CD4-positive, alpha-beta T cell treated with Interleukin-15 for 4 hours (primary cell): ENCODE results near the gene MGAT1.

Source experiments
- DNase-seq: peaks from one replicate; pipeline ENCODE4 v3.0.0-alpha.2; 2020; ENCODE audit warnings: low spot score

The MGAT1 gene

DNA sequence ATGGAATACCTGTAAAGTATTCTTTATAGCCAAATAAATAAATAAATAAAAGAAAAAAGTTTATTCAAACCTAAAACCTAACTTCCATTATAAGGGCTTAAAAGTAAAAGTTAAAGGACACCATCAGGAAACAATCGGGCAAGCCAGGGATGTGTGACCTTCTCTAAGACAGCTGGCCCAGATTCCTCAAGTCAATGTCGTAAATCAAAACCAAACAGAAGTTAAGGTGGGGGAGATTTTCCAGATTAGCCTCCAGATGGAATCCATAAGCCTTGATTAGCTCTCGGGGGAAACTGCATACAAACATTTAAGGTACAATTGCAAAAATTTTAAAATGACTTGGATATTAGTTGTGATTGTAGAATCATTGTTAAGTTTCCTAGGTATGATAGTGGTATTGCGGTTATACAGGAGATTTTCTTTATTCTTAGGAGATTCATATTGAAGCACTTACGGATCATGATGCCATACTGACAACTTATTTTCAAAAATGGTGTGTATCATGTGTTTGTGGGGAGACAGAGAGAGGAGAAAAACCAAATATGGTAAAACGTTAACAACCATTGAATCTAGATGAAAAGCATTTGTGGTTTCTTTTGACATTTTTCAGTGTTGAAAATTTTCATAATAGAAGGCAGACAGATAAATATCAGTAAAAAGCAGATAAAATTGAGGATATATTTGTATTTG is 21.5 kb upstream of the MGAT1 start:
- no peak for DNase-seq

DNA sequence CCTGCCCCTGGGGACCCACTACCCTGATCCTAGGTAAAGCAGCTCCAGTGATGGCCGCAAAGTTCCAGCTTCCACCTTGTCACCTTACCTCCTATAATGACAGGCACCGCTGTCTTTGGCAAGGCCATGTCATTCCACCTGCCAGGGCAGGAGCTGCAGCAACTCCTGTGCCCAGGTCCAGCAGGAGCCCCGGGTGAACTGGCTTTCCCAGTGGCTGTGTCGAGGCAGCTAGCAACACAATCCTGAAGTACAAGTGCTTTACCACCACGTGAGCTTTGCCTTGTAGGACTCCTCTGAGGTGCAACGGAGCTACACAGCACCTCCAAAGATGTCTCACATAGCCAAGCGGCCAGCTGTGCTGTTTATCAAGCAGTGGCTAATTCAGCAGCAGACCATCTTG is 20.7 kb upstream of the MGAT1 start:
- no peak for DNase-seq

DNA sequence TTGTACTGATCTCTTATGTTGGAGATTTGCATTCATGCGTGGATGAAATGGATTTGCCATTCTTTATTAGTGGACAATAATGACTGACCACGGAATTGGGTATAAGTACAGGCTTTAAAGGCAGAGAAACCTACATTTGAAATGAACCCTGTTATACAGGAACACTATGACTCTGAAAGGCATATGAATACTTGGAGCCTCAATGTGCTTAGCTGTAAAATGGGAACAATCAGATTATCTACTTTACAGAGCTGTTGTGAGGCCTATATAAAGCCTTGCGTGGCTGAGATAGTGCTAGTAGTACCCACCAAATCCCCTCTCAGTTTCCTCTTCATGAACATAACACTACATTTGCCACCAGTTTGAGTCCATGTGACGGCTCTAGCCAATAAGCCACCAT is 18.9 kb upstream of the MGAT1 start:
- DNase-seq, result no peak

DNA sequence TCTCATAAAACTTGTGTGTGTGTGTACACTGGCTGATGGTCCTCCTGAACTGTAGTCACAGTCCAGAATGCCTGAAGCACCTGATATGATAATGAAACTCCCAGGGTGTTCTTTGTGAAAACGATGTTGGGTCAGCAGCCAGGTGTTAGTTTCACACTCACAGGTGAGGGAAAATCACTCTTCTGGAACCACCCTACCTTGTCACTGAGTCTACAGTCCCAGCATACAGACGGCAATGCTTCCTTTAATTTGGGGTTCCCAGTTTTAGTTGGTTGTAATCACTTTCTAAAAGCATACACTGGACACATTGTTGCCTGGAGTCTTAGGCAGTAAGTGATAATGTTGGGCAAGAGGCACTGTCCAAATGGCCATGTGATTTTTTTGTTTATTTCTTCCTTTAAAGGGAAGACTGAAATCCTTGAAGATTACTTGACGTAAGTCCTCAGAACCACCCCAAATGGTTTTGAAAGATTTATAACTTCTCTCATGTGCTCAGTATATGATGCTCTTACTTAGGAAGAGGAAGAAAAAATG is 18.2 kb upstream of the MGAT1 start:
- DNase-seq, result no peak

DNA sequence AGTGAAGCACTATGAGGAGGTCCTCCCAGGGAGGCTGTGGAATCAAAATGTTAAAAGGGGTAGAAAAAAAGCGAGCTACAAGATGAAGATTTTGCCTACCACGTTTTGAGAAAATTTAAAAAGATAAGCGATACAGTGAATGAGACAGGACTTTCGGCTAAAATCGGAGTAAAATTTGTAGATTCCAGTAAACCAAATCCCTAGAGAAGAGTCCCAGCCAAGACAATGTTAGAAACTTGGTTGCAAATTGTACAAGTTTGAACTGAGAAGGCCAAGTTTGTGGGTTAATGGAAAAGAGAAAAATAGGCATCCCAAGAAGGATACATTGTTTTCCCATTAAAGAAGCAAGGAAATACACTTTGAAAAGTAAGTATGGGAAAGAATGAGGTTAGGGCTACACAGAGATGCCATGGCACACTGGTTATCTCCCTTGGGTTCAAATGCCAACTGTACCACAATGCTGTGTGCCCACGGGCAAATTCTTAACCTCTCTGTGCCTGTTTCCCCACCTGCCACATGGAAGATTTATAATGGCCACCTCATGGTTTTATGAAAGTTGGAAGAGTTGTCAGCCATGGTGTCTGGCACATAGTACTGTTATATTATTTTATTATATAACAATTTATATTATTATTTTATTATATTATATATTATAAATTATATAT is 16.2 kb upstream of the MGAT1 start:
- no peak for DNase-seq

DNA sequence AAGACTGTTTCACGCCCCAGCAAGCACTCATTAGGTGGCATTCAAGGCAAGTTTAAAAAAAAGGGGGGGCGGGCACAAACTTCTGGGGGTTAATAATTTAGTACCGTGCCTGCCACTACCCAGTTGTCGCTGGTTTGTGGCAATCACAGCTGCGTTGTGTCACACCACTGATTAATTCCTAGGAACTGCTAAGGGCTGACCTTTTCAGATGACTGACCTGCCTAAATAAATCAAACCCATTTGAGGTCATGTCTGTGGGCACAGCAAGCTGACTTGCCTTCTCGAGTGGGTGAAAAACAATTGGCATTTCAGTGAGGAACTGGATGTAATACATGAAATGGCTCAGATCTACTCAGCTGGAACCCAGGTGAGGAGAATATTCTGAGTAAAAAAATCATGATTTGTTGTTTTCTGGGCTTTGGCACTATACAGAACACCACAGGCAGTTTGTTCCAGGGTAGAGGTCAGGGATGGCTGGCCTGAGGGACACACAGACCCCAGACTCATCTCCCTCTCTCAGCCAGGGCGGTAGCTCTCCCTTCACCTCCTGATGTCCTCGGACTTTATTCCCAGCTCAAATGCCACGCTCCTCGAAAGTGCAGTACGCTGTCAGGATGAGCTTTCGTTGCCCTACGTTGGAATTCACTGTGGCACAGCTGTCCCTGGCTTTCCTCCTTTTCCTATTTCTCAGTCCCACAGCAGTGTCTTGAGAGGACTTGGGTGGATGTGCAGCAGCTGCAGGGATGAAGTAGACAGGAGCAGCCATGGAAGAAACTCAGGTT is 15.5 kb upstream of the MGAT1 start:
- no peak for DNase-seq

DNA sequence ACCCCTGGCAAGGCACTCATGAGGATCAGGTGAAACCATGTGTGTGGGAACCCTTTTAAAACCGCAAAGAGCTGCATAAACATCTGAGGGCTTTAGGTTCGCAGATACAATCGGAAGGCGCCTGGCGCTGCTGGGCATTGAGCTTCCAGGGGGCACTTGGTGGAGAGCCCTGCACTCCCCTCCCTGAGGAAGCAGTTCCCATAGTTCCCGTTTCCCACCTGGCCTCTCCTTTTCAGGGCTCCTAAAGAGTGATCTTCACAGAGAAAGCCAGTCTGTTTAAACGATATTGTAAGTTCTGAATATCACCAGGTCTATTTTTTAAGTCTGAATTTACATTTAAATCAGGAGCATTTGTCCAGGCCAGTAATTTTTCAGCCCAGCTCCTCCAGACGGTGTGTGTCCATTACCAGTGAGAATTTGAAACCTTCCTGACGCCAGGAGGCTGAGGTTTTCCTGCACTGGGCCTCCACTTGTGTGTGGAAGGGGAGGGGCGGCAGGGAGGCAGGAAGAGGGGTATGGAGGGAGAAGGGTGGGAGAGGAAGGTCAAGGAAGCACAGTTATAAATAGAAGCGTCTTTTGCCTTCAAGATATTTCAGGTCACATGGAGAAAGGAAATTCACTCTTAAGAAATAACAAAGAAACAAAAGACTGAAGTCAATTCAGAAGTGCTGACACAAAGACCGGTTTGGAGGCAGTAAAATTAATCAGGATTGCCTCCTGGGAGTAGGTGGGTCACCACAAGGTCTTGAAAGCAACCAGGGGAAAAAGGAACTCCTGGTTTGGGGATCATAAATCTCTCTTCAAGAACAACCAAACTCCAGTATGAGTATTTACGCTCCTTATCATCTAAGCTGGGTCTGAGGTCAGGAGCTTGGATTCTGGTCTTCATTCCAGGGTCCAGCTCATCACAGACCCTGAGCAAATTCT is 14.3 kb upstream of the MGAT1 start:
- no peak for DNase-seq

DNA sequence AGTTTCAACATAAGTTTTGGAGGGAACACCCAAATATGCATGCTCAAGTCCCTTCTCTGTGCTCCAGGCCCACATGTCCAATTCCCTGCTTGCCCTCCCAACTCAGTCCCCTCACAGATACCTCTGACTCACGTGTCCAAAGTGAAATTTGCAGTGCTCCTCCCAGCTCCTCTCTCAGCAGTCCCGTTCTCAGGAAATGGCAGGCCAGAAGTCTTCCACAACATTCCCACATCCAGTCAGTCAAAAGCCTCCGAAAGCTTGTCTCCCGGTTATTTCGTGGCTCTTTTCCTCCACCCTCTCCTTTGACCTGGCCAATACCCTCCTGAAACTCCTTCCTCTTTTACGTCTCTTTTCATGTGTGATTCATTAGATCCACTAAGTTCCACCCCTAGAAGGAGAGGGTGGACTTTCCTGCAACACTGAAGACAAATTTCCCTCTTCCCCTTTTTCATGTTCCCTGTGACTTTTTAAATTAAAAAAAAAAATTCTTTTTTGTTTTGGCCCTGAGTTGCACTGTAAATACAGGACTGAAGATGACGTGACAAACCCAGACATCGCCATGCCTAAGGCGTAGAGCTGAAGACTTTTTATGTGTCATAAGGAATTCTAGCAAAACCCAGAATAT is 12.8 kb upstream of the MGAT1 start:
- DNase-seq, result no peak

DNA sequence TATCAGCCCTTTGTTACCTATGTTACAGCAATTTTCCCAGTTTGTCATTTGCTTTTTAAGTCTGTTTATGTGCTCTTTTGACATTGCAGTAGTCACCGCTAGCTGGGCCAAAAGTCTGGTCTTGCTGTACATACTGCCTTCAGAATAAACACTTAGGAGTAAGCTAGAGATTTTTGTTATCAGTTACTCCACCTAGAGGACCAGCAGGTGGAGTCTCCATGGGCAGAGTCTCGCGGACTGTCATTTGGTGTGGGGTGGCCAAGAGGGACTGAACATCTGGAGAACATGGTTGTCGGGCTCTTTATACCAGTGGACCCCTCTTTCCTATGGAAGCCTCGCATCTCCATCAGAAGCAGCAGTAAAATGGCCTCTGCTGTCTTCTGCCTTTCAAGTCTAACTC is 10.8 kb upstream of the MGAT1 start:
- no peak for DNase-seq

DNA sequence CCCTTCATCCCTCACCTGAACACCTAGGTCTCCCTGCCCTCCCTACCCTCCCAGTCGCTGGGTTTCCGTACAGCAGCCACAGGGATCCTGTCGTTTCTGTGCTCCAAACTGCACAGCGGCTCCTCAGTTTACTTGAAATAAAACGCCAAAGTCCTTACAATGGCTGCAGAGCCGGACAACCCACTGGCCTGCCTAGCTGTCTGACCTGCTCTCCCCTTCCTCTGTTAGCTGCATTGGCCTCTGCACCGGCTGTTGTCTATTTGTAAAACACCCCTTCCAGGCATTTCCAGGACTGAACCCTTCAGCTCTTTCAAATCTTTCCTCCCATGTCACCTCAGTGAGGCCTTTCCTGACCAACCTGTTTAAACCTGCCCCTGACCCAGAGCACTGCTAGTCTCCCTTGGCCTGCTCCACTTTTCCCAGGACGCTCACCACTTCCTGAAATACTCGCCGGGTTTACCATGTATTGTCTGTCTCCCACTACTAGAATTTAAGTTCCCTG is 9.1 kb upstream of the MGAT1 start:
- DNase-seq, result no peak

DNA sequence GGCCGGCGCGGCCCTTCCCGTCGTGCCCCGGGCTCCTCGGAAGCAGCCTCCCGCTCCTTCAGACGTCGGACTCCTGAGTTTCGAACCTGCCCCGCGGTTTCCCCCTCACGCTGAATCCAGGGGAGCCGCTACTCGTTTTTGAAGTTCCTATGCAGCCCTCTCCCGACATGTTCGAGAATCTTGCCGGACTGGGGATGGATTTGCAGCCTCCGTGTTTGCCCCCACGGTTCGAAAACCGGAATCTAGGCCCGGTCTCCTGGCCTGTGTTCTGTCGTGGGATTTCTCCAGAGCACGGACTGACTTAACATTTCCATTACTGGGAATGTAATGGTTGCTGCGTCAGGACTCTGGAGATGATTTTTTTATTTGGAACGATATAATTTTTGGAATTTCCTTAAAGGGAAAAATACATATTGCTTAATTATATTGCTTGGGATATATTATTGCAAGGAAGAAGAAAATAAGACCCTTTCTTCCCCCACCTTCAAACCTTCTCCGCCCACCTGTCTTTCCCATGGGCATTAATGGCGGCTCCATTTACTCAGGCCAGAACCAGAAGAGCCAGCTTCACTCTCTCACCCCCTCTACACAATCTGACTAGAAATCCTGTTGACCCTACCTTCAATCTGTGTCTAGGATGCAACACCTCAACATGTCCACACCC is 8.5 kb upstream of the MGAT1 start:
- no peak for DNase-seq

DNA sequence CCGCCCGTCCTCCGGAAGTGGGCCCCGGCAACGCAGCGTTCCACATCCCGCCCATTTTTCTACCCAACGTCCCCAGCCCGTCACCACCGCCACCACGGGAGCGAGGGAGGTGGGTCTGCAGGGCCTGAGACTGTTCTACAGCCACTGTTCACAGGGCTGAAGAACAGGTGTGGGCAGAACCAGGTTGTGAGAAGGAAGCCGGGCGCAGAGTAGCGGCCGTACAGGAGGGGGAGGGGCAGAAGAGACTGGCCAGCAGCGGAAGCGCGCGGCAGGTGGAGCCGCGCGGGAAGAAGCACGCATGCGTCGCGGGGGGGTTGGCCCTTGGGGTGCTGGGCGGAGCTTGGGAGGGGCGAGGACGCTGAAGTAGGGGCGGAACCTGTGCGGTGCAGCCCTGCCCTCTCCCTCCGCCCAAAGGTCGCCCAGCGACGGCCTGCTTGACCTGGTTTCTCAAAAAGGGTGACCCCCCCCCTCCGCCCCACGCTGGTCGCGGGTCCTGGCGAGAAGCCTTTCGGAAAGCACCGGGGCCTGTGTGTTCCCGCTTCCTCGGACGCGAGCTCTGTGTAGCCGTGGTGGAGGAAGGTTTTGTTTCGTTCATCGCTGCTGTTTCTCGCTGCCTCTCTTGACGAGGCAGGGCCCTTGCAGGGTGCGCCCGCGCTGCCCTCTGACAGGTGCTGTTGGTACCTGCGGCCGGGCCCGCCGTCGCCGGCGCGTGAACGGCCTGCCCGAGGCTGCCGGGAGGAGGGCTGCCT is 7.8 kb upstream of the MGAT1 start:
- DNase-seq, result peak; percentile 96

DNA sequence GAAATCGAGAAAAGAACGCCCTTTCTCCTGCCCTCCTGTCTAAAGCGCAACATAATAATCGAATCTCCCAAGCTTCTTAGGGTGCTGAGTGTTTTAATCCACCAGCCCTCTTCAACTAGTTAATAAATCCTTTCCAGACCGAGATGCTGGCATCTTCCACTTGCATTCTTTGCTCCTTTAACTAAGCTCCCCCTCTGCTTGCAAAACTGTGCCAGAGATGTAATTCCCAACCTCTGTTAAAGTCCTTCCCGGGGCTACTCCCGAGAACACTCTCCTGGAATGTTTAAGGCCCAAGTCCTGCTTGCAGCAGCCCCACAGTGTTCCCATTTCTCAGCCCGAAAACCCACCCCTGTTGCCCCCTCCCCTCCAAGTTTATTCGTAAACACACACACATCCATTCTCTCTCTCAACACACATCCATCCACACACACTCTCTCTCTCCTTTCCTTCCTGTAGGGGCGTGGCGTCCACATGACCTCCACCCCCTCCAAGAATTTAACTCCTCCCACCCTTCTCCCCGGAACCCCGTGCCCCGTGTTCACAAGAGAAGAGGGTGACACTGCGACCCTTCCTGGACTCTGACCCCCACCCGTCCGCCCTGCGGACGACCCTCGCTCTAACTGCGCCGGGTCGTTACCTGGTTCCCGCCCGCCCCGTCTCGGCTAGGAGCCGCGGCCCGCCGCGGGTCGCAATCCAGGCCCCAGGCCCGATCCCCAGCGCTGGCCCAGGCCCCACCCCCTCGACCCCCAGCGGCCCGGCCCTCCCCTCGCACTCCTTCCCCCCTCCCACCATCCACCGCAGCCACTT is 7.0 kb upstream of the MGAT1 start:
- peak; percentile 93 for DNase-seq

DNA sequence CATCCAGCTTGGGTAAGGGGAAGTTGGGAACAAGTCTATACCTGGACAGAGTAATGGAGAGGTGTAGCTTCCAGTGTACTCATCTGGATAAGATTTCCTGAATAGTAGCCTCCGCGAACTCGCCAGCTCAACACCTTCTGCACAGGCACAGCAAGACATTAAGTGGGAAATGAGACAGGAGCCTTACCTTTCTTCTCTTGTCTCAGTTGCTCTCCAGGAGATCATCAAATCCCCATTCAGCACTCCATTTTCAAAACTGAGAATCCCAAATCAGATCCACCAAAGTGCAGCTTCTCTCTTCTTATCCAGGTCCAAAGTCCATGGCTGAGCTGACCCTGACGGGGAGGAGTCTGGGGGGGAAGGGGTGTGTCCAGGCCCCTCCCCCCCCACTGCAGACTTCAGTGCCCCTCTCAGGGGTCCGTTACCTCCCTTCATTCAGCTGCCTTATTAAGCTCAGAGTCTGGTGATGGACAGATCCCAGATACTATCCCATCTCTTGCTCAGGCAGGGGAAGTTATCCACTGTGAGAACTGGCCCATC is 5.9 kb upstream of the MGAT1 start:
- DNase-seq, result no peak

DNA sequence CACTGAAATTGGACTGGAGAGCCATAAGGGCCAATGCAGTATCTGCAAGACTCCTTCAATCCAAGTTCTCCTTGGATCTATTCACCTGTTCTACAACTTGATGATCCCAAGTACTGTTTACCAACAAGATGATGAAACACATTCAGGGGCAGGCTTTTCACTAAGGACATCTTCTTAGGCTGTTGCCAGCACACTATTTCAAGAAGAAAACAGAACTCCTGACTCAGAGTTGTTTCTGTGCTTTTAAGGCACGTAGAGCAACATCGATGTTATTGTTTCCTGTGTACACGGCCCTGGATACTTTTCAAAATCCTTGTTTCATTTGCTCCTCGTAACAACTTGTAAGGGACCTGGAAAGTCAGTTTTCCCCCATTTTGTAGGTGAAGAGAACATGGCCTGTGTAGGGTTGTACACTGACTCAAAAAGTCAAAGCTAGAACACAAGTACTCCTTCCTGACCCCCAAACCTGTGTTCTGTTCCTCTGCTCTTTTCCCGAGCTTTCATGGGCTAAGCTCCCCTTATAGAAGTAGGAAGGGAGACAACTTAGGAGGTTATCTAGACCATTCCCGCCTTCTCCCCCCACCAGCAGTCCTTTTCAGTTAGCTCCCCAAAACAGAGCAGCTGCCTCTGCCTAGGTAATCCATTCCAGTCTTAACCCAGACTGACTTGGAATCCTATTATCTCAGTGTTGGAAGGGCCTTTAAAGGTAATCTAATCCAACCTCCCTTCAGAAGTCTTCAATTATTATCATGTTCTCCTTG is 5.2 kb upstream of the MGAT1 start:
- DNase-seq, result no peak

DNA sequence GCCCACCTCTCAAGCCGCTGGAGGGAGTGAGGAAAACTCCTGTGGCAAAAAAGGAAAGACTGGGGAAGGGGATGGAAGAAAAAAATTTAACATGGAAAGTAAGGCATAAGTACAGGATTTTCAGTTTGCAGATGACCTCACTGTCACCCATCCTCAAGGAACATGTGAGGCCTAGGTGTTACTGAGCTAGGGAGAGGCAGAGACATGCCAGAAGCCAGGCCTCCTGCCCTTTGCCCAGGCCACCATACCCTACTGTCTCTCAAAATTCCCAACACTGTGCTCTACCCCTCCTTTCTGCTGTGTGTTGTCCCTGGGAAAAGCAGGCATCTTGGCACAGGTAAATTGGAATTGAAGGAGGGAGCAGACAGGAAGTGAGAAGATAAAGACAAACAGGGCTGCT is 4.4 kb upstream of the MGAT1 start:
- no peak for DNase-seq

DNA sequence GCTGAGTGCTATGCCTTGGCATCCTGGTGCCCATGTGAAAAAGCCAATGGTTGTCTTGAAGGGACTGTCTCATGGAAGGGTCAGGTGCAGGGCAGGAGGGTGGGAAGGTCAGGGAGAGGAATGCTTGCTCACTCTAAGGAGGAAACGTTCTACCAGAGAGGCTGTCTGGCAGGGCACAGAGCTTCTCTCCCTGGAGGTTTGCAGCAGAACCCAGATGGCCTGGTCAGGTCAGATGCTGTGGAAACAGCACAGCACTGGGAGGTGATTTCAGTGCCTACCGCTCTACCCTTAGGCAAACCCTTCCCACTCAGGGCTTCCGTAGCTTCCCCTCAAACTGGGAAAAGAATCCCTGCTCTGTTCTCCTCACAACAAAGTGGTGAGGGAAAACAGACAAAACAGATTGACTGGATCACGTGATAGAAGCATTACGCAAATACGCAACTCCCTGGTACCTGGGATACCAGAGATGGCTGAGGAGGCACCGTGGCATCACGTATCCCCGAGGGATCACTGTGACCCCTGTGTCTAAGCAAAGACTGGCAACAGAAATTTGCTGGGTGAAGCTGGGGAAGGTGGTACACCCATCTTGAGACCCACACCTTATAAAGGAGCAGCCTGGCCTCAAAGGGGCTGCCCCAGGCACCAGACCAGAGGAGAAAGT is 3.9 kb upstream of the MGAT1 start:
- DNase-seq, result no peak
